ENCODE data around the gene DHX38. TPM values are rescaled to one million over a fixed set of nuclear protein-coding genes. Genes with fewer than 3 reads are reported as not detected.

Gene DHX38
- total RNA-seq, 1 donor from 2014 or later: 118 TPM

DNA sequence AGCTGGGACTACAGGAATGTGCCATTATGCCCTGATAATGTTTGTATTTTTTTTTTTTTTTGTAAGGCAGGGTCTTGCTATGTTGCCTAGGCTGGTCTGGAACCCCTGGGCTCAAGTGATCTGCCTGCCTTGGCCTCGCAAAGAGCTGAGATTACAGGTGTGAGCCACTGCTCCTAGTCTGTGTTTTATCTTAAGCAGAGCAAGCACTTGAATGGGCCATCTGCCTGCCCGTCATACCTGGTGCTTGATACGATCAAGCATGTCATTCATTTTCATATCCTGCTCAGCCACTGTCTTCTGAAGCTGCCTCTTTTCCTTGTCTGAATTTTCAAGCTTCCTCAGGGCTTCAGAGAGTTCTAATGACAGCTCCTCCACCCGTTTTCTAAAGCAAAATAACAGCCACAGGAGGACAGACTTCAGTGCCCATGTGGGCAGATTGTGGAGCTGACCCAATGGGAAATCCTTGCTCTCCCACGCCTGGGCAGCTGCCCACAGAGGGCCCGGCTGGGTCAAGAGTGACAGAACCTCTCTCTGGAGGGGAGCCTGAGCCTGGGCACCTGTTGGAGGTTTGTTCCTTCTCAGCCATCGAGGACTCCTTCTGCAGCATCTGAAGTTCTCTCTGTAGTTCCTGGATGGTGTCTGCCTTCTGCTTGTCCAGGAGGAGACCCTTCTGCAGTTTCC, 36.5 kb downstream of the DHX38 start:
- TF ChIP-seq CTCF (IDR thresholded peaks at IDR 0.05): no peak
- H3K27me3 Mint-ChIP-seq: no peaks in the 10 kb centered on the region
- H3K27ac Mint-ChIP-seq: no peak overlapping the region
- no peaks in the 10 kb centered on the region for H3K36me3 Mint-ChIP-seq (ENCODE audit: low read depth)
- DNase-seq: no peak
- ATAC-seq (ENCODE audit: low read depth): no peak
- no peaks in the 10 kb centered on the region for H3K4me1 Mint-ChIP-seq
- ChIA-PET POLR2A (no interaction called here), CTCF (interaction anchor here (2.9 kb wide), 1 partner anchor 336 kb away, joined by 11 read pairs; no protein-coding TSS in a partner anchor)
- H3K4me3 Mint-ChIP-seq: no peak overlapping the region
- no peaks in the 10 kb centered on the region for H3K9me3 Mint-ChIP-seq
- intact Hi-C loops (cut with micrococcal nuclease): loop anchor here (10.0 kb wide), 1 partner anchor 1905 kb away; no protein-coding TSS in a partner anchor

GRCh38 chr16:72131036-72131435, 37.4 kb downstream of the DHX38 start:
- intact Hi-C loops (cut with micrococcal nuclease): no loop called here
- Mint-ChIP-seq H3K4me1 (no peaks in the 10 kb centered on the region), H3K27me3 (no peaks in the 10 kb centered on the region), H3K27ac (no peak overlapping the region), H3K36me3 (ENCODE audit: low read depth) (no peaks in the 10 kb centered on the region), H3K4me3 (no peak overlapping the region), H3K9me3 (no peaks in the 10 kb centered on the region)
- no peak for DNase-seq
- ChIA-PET POLR2A (no interaction called here), CTCF (no interaction called here)
- ATAC-seq (ENCODE audit: low read depth): no peak
- no peak for TF ChIP-seq CTCF (IDR thresholded peaks at IDR 0.05)

DNA sequence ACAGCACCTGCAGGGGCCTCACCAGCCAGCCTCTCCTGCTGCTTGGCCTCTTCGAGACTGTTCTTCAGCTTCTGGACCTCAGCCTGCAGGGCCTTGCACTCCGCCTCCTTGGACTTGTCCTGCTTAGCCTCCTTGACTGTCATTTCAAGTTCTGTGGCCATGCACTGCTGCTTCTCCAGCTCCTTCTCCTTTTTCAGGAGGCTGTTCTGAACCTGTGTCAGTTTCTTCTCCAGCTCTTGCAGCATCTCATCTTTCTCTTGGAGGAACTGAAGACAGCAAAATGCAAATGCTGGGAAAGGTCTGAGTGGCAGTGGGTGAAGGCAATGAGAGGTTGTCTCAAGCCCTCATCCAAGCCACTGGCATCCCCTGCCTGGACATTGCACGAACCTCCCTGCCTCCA, 39.1 kb downstream of the DHX38 start:
- Mint-ChIP-seq H3K36me3 (ENCODE audit: low read depth) (no peaks in the 10 kb centered on the region), H3K27me3 (no peaks in the 10 kb centered on the region), H3K4me1 (no peaks in the 10 kb centered on the region), H3K27ac (no peak overlapping the region), H3K4me3 (no peak overlapping the region), H3K9me3 (no peaks in the 10 kb centered on the region)
- ATAC-seq (ENCODE audit: low read depth): no peak
- POLR2A ChIA-PET: no interaction called here
- DNase-seq: no peak
- CTCF ChIA-PET: interaction anchor here (1.3 kb wide), 1 partner anchor 1824 kb away, joined by 3 read pairs; no protein-coding TSS in a partner anchor
- intact Hi-C loops (cut with micrococcal nuclease): no loop called here
- TF ChIP-seq CTCF (IDR thresholded peaks at IDR 0.05): no peak

DNA sequence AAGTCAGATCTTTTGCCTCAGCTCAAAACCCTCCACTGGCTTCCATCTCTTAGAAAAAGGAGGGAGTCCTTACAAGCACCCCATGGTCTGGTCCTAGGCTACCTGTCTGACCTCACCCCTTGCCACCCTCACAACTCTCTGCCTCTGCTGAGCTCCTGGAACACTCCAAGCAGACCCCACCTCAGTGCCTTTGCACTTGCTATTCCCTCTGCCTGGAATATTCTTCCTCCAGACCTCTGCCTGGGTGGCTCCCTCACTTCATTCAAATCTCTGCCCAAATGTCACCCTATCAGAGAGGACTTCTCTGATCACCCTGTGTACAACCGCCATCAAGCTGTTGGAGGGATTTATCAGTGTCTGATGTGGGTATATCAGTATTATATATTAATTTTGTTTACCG, 40.9 kb downstream of the DHX38 start:
- CTCF ChIA-PET: interaction anchor here (1.3 kb wide), 1 partner anchor 10 kb away, joined by 4 read pairs; no protein-coding TSS in a partner anchor
- no peak overlapping the region for H3K27ac Mint-ChIP-seq
- no peaks in the 10 kb centered on the region for H3K27me3 Mint-ChIP-seq
- no peak for TF ChIP-seq CTCF (IDR thresholded peaks at IDR 0.05)
- no peaks in the 10 kb centered on the region for H3K9me3 Mint-ChIP-seq
- POLR2A ChIA-PET: no interaction called here
- no peak overlapping the region for H3K4me3 Mint-ChIP-seq
- intact Hi-C loops (cut with micrococcal nuclease): no loop called here
- no peaks in the 10 kb centered on the region for H3K36me3 Mint-ChIP-seq (ENCODE audit: low read depth)
- ATAC-seq (ENCODE audit: low read depth): no peak
- no peaks in the 10 kb centered on the region for H3K4me1 Mint-ChIP-seq
- DNase-seq: no peak

GRCh38 chr16:72137380-72138063, 43.9 kb downstream of the DHX38 start:
- Mint-ChIP-seq H3K4me3 (no peak overlapping the region), H3K27me3 (no peaks in the 10 kb centered on the region), H3K36me3 (ENCODE audit: low read depth) (no peaks in the 10 kb centered on the region), H3K27ac (no peak overlapping the region), H3K4me1 (no peaks in the 10 kb centered on the region), H3K9me3 (no peaks in the 10 kb centered on the region)
- CTCF ChIA-PET: no interaction called here
- POLR2A ChIA-PET: interaction anchor here (1.0 kb wide), 1 partner anchor 10 kb away, joined by 3 read pairs; no protein-coding TSS in a partner anchor
- DNase-seq: no peak
- no peak for ATAC-seq (ENCODE audit: low read depth)
- no peak for TF ChIP-seq CTCF (IDR thresholded peaks at IDR 0.05)
- intact Hi-C loops (cut with micrococcal nuclease): no loop called here
